GM19468 (cell line): ENCODE data around the gene MYO15B.

Experiments used
- ATAC-seq: cut with Tn5 transposase; IDR thresholded peaks from one replicate; pipeline ENCODE4 v1.9.1; 2021; ENCODE audit warnings: mild to moderate bottlenecking, moderate library complexity, moderate number of reproducible peaks; ENCODE audit not compliant: unreplicated experiment; ENCODE audit errors: extremely low read depth

Gene MYO15B

DNA sequence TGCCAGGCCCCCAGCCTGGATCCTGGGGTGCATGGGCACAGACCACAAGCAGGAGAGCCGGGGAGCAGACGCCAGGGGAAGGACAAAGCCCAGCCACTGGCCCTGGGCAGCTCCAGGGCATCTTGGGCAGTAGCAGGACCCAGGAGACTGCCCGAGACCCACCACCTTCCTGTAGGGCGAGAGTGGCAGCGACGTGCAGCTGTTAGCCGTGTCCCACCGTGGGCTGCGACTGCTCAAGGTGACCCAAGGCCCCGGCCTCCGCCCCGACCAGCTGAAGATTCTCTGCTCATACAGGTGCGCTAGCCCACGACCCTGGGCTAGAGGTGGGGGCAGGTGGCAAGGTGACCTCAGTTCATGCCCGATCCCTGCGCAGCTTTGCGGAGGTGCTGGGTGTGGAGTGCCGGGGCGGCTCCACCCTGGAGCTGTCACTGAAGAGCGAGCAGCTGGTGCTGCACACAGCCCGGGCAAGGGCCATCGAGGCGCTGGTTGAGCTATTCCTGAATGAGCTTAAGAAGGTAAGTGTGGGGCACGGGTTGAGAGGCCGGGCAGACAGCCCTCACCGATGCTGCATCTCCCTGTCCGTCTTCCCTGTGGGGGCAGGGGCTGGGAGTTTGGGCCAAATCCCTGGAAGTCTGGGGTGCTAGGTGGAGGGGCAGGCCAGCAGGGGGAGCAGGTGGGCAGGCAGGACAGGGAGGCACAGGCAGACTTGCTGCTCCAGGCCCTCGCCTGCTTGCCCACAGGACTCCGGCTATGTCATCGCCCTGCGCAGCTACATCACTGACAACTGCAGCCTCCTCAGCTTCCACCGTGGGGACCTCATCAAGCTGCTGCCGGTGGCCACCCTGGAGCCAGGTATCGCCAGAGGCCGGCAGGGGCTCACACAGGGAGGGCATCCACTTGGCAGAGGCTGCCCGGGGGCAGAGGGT lies 32.2 kb downstream of the MYO15B start:
- ATAC-seq, result no peak

DNA sequence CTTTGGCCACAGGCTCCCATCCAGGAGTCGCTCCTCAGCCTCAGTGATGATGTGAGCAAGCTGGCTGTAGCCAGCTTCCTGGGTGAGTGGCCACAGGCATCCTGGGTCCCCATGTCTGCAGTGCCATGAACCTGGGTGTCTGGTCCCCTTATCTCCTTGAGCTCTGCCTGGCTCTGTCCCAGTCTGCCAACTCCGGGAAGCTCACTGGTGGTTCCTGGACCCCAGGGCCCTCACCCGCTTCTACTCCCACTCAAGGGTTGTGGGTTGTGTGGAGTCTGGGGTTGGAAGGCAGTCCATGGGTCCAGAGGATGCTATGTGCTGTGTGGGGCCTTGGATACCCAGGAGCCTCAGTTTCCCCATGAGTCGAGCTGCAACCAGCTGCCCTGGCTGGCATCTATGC lies 33.9 kb downstream of the MYO15B start:
- no peak for ATAC-seq

GRCh38 chr17:75622076-75622475 lies 34.5 kb downstream of the MYO15B start:
- no peak for ATAC-seq

- no peak for ATAC-seq
These were observed 35.2 kb downstream of the MYO15B start for GRCh38 chr17:75622771-75623273.

DNA sequence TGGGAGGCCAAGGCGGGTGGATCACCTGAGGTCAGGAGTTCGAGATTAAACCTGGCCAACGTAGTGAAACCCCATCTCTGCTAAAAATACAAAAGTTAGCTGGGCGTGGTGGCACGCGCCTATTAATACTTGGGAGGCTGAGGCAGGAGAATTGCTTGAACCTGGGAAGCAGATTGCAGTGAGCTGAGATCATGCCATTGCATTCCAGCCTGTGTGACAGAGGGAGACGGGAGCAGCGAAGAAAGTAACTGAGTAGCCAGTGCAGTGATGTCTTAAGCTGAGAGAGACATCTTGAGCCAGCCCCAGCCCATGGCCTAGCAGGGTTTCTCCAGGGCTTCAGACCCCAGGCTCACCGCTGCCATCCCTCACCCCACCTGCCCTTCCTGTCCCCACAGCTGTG lies 35.8 kb downstream of the MYO15B start:
- ATAC-seq, result no peak

GRCh38 chr17:75624021-75624420 lies 36.4 kb downstream of the MYO15B start:
- no peak for ATAC-seq

DNA sequence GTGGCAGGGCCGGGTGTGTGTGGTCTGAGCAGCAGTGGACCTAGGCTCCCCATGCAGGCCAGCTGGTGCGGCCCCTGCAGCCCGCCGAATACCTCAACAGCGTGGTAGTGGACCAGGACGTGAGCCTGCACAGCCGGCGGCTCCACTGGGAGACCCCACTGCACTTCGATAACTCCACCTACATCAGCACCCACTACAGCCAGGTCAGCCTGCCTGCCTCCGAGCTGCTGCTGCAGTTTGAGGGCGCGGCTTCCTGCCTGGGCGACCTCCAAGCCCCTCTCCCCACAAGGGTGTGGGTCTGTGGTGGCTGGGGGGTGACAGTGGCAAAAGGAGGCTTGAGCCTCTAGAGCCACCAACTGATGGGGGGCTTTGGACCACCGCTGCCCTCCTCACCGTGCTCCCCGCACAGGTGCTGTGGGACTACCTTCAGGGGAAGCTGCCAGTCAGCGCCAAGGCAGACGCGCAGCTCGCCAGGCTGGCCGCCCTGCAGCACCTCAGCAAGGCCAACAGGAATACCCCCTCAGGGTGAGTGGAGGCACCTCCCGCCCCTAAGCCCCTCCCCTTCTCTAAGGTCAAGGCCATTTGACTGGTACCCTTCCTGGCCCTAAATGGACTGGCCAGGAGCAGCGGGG lies 37.2 kb downstream of the MYO15B start:
- no peak for ATAC-seq

DNA sequence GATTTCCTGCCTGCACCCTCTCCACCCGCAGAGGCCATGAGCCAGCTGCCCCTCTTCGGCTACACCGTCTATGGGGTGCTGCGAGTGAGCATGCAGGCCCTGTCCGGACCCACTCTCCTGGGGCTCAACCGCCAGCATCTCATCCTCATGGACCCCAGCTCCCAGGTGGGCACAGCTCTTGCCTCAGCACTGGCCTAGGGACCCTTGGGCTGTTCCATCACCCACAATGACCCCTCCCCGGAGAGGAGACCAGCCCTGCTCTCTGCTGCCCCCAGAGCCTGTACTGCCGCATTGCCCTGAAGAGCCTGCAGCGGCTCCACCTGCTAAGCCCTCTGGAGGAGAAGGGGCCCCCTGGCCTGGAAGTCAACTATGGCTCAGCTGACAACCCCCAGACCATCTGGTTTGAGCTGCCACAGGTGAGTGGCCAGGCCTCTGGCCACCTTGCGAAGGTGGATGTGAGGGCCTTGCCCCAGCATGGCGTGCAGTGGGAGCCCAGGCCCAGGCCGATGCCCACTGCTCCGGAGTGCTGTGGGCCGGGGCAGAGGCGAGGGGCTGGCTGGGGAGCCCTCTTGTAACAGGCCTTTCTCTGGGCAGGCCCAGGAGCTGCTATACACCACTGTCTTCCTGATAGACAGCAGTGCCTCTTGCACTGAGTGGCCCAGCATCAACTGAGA lies 38.4 kb downstream of the MYO15B start:
- no peak for ATAC-seq

DNA sequence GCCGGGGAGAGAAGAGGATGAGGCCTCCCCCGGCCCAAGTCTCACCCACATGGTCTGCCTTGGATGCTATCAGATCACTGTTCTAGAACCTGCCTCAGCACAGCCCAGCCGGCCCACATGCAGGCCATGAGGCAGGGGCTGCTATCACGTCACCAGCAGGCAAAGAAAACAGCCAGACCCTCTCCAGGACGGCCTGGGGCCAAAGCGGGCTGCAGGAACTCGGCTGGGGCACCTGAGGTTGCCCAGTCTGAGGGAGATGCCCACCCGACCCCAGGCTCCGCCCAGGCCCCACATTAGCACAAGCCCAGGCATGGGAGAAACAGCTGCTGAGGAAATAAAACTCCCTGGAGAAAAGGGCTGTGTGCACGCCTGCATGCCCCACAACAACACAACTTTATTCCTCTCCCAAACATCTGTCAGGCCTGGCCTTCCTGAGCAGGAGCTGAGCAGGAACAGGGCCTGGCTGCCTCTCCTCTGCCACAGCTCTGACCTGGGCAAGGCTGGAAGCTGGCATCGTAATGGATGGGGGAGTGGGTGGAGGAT lies 39.0 kb downstream of the MYO15B start:
- ATAC-seq, result no peak

- no peak for ATAC-seq
These were observed 39.5 kb downstream of the MYO15B start for GRCh38 chr17:75627094-75627493.

DNA sequence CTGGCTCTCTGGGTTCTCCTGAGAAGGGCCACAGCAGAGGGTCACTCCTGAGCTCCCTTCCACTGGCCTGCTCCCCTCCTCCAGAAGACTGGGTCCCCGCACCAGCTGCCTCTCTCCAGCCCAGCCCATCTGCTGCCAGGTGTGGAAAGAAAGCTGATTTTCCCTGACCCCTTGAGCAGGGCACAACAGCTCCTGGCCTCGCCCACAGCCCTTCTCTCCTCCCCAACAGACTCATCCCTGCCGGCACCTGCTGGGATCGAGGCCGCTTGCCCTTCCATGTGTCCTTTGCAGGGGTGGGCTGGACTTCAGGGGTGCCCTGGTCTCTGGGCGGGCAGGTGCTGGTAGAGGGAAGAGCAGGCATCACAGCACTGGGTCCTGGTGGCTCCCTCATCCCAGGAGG lies 40.8 kb downstream of the MYO15B start:
- no peak for ATAC-seq

GRCh38 chr17:75629157-75629556 lies 41.6 kb downstream of the MYO15B start:
- ATAC-seq, result no peak

DNA sequence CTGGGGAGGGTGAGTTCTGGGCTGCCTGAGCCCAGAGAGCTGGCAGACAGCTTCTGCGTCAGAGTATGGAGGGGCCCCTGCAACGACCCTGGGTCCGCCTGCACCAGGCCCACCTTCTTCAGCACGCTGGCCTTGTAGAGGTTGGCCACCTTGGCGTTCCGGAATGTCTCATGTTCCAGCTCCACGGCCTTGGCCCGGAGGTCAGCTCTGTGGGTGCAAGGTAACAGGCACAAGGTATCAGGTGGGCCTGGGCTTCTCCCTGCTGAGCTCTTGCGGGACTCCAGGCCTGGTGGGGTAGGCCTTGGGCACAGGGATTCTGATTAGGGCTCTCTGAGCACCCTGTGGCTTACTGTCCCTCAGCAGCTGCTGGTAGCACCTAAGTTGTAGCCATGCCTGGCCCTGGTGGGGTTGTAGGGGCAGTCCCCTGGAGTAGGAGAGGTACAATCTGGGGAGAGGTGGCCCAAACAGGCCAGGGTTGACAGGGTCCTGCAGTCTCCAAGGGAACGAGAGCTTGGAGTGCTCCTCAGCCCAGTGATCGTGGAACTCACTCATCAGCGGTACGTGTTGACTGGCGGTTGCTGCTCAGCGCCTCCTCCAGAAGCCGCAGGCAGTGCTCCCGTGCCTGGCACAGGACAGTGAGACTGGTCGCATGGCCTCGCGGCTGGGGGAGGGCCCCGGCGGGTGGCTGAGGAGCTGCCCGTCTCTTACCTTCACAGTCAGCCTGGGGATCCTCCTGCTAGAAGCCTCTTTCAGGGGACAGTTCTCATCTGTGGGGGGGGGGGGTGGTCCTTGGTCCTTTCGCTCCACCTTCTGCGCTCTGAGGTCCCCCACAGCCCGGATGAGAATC lies 42.7 kb downstream of the MYO15B start:
- no peak for ATAC-seq

DNA sequence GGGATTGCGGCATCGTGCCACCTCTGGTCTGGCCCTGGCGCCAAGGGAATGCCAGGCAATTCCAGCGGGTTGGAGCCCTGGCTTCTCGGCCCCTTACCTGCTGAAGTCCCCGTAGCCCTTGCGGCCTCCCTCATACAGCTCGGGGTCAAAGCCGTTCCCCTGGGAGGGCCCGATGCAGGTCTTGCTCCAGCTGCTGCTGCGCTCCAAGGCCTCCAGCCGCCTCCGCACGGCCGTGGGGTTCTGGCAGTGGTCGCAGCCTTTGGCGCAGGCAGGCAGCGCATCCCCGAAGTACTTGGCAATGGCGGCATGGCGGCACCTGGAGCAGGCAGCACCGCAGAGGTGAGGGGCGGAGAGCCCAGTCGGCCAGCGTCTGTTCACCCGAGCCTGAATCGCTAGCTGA lies 43.8 kb downstream of the MYO15B start:
- no peak for ATAC-seq

DNA sequence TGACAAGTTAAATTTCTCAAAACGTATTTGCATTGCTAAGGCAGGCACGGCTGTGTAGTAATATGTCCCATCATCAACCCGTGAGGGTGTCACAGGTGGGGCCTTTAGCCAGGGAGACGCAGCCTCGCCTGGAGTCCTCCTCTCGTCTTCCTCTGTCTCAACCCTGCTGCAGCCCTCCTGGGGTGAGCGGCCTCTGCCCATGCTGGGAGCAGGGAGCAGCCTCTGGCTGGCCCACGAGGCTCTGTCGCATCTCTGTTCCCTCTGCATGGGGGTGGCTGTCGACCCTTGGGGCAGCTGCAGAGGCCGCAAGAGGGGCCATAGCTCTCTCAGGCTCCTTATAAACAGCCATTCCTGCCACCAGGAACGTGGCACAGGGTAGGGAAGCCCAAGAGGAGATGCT lies 44.8 kb downstream of the MYO15B start:
- no peak for ATAC-seq

DNA sequence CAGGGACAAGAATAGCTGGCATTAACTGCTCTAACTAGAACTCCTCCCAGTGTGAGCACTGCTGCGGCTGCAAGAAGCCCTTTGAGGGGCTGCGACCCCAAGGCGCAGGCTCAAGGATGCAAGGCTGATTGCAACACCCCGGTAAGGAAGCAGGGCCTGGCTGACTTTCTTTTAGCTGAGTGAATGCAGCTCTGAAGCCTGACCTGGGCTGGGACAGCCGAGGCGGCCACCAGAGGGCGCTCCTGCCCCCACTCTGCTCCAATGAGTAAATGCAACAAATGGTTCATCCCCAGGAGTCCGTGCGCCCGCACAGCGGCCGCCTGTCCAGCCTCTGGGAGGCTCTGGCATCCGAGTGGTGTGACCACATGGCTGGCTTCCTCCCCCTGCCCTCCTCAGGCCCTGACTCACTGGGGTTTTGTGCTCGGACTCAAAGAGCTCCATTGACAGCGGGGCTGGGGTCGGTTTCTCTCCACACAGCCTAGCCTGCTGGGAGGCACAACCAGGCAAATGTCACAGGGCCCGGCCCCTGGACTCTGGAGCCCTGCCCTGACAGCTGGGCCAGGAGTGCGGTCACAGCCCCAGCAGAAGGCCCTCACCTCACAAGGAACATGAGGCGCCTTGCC lies 45.4 kb downstream of the MYO15B start, which contains the start of gene SMIM5:
TSS of gene SMIM5 (plus strand) at position 572 of the 623 bp plus-strand sequence. CDS start 6,768 bp downstream, outside the sequence.
- no peak for ATAC-seq

GRCh38 chr17:75633486-75634375 lies 46.1 kb downstream of the MYO15B start:
- ATAC-seq, result no peak

GRCh38 chr17:75634376-75634740 lies 46.8 kb downstream of the MYO15B start:
- ATAC-seq, result no peak
